ENCODE results near the gene TNIK. TPM values are rescaled to one million over a fixed set of nuclear protein-coding genes. Genes with fewer than 3 reads are reported as not detected.
A peak's percentile ranks its signal among the peaks of the same experiment; 100 is the strongest.

The TNIK gene
- total RNA-seq, 1 donor from 2014 or later, result 27.4 TPM

GRCh38 chr3:171183042-171183441 lies 277.2 kb downstream of the TNIK start:
- peaks cover 60% of the 10 kb centered on the region for H3K4me1 Mint-ChIP-seq

GRCh38 chr3:171181907-171182690 lies 278.1 kb downstream of the TNIK start:
- no peak overlapping the region for H3K4me3 Mint-ChIP-seq
- peaks cover 62% of the 10 kb centered on the region for H3K4me1 Mint-ChIP-seq
- intact Hi-C loops (cut with micrococcal nuclease), result no loop called here
- H3K36me3 Mint-ChIP-seq (ENCODE audit: low read depth), result peaks cover 35% of the 10 kb centered on the region
- H3K9me3 Mint-ChIP-seq, result no peaks in the 10 kb centered on the region
- no peak overlapping the region for H3K27ac Mint-ChIP-seq
- DNase-seq, result no peak
- no peaks in the 10 kb centered on the region for H3K27me3 Mint-ChIP-seq

More at GRCh38 chr3:171183042-171183441, 277.2 kb downstream of the TNIK start:
- intact Hi-C loops (cut with micrococcal nuclease), result no loop called here
- no peak for DNase-seq
- H3K27ac Mint-ChIP-seq, result no peak overlapping the region
- H3K9me3 Mint-ChIP-seq, result no peaks in the 10 kb centered on the region
- no peaks in the 10 kb centered on the region for H3K27me3 Mint-ChIP-seq
- no peak overlapping the region for H3K4me3 Mint-ChIP-seq
- H3K36me3 Mint-ChIP-seq (ENCODE audit: low read depth), result peaks cover 31% of the 10 kb centered on the region

DNA sequence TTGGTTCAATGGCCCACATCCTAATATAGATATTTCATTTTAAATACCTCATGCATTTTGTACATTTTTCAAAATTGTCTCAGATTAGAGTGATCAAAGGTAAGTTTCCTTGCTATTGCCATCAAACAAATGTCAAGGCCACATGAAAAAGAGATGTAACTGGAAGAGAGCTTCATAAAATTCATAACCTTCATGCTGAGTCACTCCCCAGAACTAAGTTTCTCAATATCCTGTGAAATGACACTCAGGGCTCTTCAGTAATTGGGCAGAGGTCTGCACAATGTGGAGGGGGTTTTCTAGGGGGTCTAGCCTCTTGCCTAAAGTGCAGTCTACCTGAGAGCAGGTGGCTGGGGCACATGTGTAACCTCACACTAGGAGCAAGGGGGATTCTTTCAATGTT lies 281.5 kb downstream of the TNIK start:
- H3K27me3 Mint-ChIP-seq, result no peaks in the 10 kb centered on the region

DNA sequence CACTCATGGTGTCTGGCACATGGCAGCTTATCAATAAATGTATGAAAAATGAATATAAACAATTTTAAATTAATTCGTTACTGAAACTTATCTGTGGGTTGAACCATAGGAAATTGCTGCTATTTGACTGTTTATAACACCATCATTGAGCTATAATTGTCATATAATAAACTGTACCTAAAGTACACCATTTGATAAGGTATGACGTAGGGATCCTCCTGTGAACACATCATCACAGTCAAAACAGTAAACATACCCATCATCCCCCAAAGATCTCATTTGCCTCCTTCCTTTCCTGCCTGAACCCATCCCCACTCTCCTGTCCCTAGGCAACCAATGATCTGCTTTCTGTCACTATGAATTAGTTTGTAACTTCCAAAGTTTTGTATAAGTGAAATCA lies 282.7 kb downstream of the TNIK start:
- no peak overlapping the region for H3K27ac Mint-ChIP-seq
- no peaks in the 10 kb centered on the region for H3K27me3 Mint-ChIP-seq
- no peak for DNase-seq
- no peak overlapping the region for H3K4me3 Mint-ChIP-seq
- intact Hi-C loops (cut with micrococcal nuclease), result no loop called here
- no peaks in the 10 kb centered on the region for H3K9me3 Mint-ChIP-seq
- H3K4me1 Mint-ChIP-seq, result peaks cover 37% of the 10 kb centered on the region
- peaks cover 56% of the 10 kb centered on the region for H3K36me3 Mint-ChIP-seq (ENCODE audit: low read depth)

More for the DNA sequence above, 281.5 kb downstream of the TNIK start:
- Mint-ChIP-seq H3K4me3 (no peak overlapping the region), H3K36me3 (ENCODE audit: low read depth) (peaks cover 57% of the 10 kb centered on the region), H3K4me1 (peaks cover 44% of the 10 kb centered on the region), H3K9me3 (no peaks in the 10 kb centered on the region), H3K27ac (peak overlapping the region; percentile 67)
- intact Hi-C loops (cut with micrococcal nuclease), result no loop called here
- DNase-seq, result no peak

DNA sequence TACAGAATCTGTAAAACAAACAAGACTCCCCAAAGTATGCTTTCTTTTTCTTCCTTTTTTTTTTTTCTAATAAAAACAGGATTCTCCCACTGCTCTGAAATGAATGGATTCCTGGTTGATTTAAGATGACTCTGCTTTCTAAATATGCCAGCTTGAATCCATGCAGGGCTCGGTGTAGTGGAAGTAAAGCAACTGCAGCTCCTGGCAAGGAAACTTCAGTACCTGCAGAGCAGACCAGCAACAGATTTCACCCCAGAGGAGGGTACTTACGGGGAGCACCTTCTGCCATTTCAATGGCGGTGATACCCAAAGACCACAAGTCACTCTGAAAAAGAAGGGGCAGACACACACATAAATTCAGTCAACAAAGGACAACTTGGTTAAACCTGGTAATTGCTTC lies 283.1 kb downstream of the TNIK start:
- Mint-ChIP-seq H3K9me3 (no peaks in the 10 kb centered on the region), H3K27me3 (no peaks in the 10 kb centered on the region), H3K4me1 (peaks cover 34% of the 10 kb centered on the region), H3K4me3 (no peak overlapping the region), H3K27ac (peak overlapping the region; percentile 5), H3K36me3 (ENCODE audit: low read depth) (peaks cover 52% of the 10 kb centered on the region)
- DNase-seq, result no peak
- intact Hi-C loops (cut with micrococcal nuclease), result no loop called here

DNA sequence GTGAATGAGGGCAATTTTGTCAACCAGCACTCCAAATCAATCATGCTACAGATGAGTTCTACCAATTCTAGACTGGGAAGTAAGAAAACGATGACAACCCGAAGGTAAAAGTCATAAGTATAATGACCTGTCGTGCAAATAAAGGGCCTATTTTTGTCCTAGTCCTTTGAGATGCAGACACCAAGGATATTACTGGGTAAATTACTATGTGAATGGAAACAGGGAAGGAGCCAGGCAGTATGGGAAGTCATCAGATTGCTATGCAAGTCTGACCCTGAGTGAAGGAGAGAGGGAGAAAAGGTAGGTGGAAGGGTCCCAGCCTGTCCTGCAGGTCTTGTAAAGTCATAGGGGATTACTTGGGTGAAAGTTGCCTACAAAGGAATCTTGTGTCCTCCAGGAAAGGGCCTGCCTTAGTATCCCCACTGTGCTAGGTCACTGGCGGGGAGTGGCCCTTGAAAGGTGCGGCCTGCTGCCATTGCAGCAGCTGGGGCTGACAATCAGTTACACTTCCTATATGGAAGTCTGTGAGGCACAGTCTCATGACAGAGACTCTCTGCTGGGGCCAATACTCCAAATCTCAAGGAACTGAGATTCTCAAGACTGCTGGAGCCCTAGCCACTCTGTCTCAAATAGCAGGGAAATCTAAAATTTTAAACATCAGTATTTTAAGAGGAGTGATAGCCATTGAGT lies 283.8 kb downstream of the TNIK start:
- no peak for DNase-seq
- Mint-ChIP-seq H3K27me3 (no peaks in the 10 kb centered on the region), H3K36me3 (ENCODE audit: low read depth) (peaks cover 50% of the 10 kb centered on the region), H3K27ac (no peak overlapping the region), H3K4me1 (peaks cover 33% of the 10 kb centered on the region), H3K9me3 (no peaks in the 10 kb centered on the region), H3K4me3 (no peak overlapping the region)
- intact Hi-C loops (cut with micrococcal nuclease), result no loop called here

DNA sequence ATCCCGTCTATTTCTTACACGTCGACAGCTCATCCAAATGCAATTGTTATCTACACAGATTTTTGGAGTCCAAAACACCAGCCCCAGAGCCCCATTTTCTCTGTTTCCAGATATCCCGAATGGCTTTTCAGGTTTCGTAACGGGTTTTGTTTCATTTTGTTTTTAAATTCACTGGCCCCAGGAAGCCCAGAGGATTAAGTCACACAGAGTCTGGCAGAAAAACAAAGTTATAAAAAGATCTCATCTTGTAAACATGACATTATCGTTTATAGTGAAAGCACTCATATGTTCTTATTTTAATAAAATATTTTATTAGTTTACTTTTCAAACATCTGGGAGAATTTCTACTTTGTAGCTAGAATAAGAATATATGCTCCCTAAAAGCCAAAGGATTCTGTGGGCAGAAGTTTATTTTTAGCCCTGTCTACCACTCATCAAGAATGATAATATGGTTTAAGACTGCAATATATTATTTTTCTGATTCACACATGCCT lies 284.4 kb downstream of the TNIK start:
- DNase-seq, result no peak
- peaks cover 51% of the 10 kb centered on the region for H3K36me3 Mint-ChIP-seq (ENCODE audit: low read depth)
- H3K9me3 Mint-ChIP-seq, result no peaks in the 10 kb centered on the region
- no peak overlapping the region for H3K4me3 Mint-ChIP-seq
- H3K4me1 Mint-ChIP-seq, result peaks cover 29% of the 10 kb centered on the region
- intact Hi-C loops (cut with micrococcal nuclease), result no loop called here
- H3K27me3 Mint-ChIP-seq, result no peaks in the 10 kb centered on the region
- no peak overlapping the region for H3K27ac Mint-ChIP-seq

GRCh38 chr3:171173736-171174135 lies 286.5 kb downstream of the TNIK start:
- Mint-ChIP-seq H3K9me3 (no peaks in the 10 kb centered on the region), H3K36me3 (ENCODE audit: low read depth) (peaks cover 45% of the 10 kb centered on the region), H3K4me3 (no peak overlapping the region), H3K27me3 (no peaks in the 10 kb centered on the region), H3K4me1 (peaks cover 15% of the 10 kb centered on the region), H3K27ac (no peak overlapping the region)
- DNase-seq, result no peak
- intact Hi-C loops (cut with micrococcal nuclease), result no loop called here

GRCh38 chr3:171172070-171172469 lies 288.1 kb downstream of the TNIK start:
- H3K4me3 Mint-ChIP-seq, result no peak overlapping the region
- intact Hi-C loops (cut with micrococcal nuclease), result no loop called here
- H3K4me1 Mint-ChIP-seq, result peaks cover 5% of the 10 kb centered on the region
- DNase-seq, result no peak
- H3K27me3 Mint-ChIP-seq, result no peaks in the 10 kb centered on the region
- no peaks in the 10 kb centered on the region for H3K9me3 Mint-ChIP-seq
- H3K36me3 Mint-ChIP-seq (ENCODE audit: low read depth), result peaks cover 48% of the 10 kb centered on the region
- no peak overlapping the region for H3K27ac Mint-ChIP-seq

DNA sequence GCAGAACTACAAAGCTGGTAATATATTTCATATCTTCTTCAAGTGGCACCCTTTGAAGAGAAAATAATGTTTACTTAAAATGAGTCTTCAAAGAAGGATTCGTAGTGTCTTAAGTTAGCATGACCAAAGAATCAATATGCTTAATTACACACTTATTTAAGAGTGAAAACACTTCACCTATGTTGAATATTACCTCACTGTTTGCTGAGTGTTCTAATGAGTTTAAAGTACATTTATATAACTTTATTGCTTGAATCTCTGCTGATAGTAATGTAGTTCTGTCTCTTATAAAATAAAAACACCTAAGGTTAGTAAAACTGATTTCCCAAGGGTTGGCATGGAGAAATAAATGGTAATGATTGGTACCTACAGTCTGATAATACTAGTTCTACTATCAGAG lies 290.3 kb downstream of the TNIK start:
- intact Hi-C loops (cut with micrococcal nuclease), result loop anchor here (5.0 kb wide), 1 partner anchor 322 kb away; no protein-coding TSS in a partner anchor
- no peak overlapping the region for H3K4me3 Mint-ChIP-seq
- peaks cover 20% of the 10 kb centered on the region for H3K4me1 Mint-ChIP-seq
- DNase-seq, result no peak
- H3K27ac Mint-ChIP-seq, result no peak overlapping the region
- peaks cover 8% of the 10 kb centered on the region for H3K9me3 Mint-ChIP-seq
- peaks cover 50% of the 10 kb centered on the region for H3K36me3 Mint-ChIP-seq (ENCODE audit: low read depth)
- H3K27me3 Mint-ChIP-seq, result no peaks in the 10 kb centered on the region

DNA sequence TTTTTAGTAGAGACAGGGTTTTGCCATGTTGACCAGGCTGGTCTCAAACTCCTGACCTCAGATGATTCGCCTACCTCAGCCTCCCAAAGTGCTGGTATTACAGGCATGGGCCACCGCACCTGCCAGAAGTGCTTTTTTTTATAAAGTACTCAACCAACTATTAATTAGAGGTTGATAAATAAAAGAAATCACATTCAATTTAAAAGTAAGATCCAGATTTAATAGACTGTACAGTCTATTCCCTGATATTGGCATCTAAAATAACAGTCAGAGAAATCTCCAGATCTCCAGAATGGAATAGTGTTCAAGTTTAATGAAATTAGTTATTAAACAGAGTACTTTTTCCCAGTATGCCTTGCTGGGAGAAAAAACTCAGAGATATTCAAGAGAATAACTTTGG lies 290.8 kb downstream of the TNIK start:
- DNase-seq, result no peak
- Mint-ChIP-seq H3K36me3 (ENCODE audit: low read depth) (peaks cover 50% of the 10 kb centered on the region), H3K4me1 (peaks cover 18% of the 10 kb centered on the region), H3K4me3 (no peak overlapping the region), H3K27me3 (no peaks in the 10 kb centered on the region), H3K9me3 (peaks cover 8% of the 10 kb centered on the region), H3K27ac (no peak overlapping the region)
- intact Hi-C loops (cut with micrococcal nuclease), result loop anchor here (5.0 kb wide), 1 partner anchor 323 kb away; no protein-coding TSS in a partner anchor

GRCh38 chr3:171168551-171168950 lies 291.7 kb downstream of the TNIK start:
- Mint-ChIP-seq H3K27ac (no peak overlapping the region), H3K27me3 (no peaks in the 10 kb centered on the region), H3K36me3 (ENCODE audit: low read depth) (peaks cover 52% of the 10 kb centered on the region), H3K4me1 (peaks cover 18% of the 10 kb centered on the region), H3K9me3 (peaks cover 8% of the 10 kb centered on the region), H3K4me3 (no peak overlapping the region)
- DNase-seq, result no peak
- intact Hi-C loops (cut with micrococcal nuclease), result loop anchor here (5.0 kb wide), 1 partner anchor 324 kb away; no protein-coding TSS in a partner anchor

DNA sequence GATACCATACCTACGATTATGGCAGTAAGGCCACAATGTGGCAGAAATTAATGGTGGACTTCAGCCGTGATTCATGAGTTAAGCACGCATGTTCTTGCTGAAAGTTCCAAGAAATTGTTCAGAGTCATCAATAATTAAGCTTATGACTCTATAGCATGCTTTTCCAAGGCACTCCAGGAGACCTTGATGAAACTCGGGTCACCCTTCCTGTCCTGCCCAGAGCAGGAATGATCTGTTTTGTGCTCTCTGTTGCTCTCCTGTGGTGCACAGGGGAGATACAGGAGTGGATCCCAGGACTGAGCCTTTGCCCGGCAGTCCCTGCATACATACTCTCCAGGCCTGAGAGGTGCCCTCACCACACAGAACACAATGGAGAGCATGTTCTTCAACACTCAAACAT lies 292.1 kb downstream of the TNIK start:
- Mint-ChIP-seq H3K9me3 (peaks cover 10% of the 10 kb centered on the region), H3K36me3 (ENCODE audit: low read depth) (peaks cover 54% of the 10 kb centered on the region), H3K4me3 (no peak overlapping the region), H3K27ac (no peak overlapping the region), H3K4me1 (peaks cover 18% of the 10 kb centered on the region), H3K27me3 (no peaks in the 10 kb centered on the region)
- intact Hi-C loops (cut with micrococcal nuclease), result loop anchor here (5.0 kb wide), 1 partner anchor 324 kb away; no protein-coding TSS in a partner anchor
- DNase-seq, result no peak

- Mint-ChIP-seq H3K9me3 (peaks cover 12% of the 10 kb centered on the region), H3K36me3 (ENCODE audit: low read depth) (peaks cover 59% of the 10 kb centered on the region), H3K4me3 (peak overlapping the region; percentile 68), H3K4me1 (peaks cover 18% of the 10 kb centered on the region), H3K27ac (peak overlapping the region; percentile 87), H3K27me3 (no peaks in the 10 kb centered on the region)
- DNase-seq, result no peak
- intact Hi-C loops (cut with micrococcal nuclease), result loop anchor here (2.0 to 5.0 kb wide), 3 partner anchors 23 to 326 kb away; partner anchors contain the start of gene TNIK
These were observed 294.2 kb downstream of the TNIK start for GRCh38 chr3:171165983-171166382.

Data from activated CD4-positive, alpha-beta T cell treated with anti-CD3 and anti-CD28 coated beads, Interleukin-2, amount 10 ng/mL, durations not matched to agents 24 days and 14 days (primary cell).